OCI-LY3 (cell line): Measurements from ENCODE around the gene HCST.

Experiments used
- H2AFZ ChIP-seq: fragments of 200-600, 300-600 bp; shearing (Covaris generic); 2 replicates; pipeline ENCODE4 v1.6.0; 2014; ENCODE audit warnings: antibody characterized with exemption, low read depth, low read length
- H3K27ac ChIP-seq: fragments of 200-600, 300-600 bp; sonication (generic); 2 replicates; pipeline ENCODE4 v1.5.1; 2014; ENCODE audit warnings: mild to moderate bottlenecking, low read length, moderate library complexity, mixed read lengths
- H3K27me3 ChIP-seq: fragments of 200-600, 300-600 bp; sonication (generic); 2 replicates; pipeline ENCODE4 v1.6.1; 2014; ENCODE audit warnings: low read depth, low read length, mixed read lengths
- H3K36me3 ChIP-seq: fragments of 200-600, 300-600 bp; sonication (generic); replicated peaks from 2 replicates; pipeline ENCODE3; 2014; ENCODE audit warnings: low read depth, low read length, mixed read lengths
- H3K4me1 ChIP-seq: fragments of 300-600, 200-600 bp; sonication (generic); 2 replicates; pipeline ENCODE4 v1.6.1; 2014; ENCODE audit warnings: low read length, mixed read lengths
- H3K4me2 ChIP-seq: fragments of 200-600, 300-600 bp; sonication (generic); 2 replicates; pipeline ENCODE4 v1.6.1; 2014; ENCODE audit warnings: low read length, mixed read lengths
- H3K4me3 ChIP-seq: fragments of 300-600, 200-600 bp; sonication (generic); 2 replicates; pipeline ENCODE4 v1.5.1; 2014; ENCODE audit warnings: antibody characterized with exemption, mild to moderate bottlenecking, low read length, moderate library complexity
- H3K79me2 ChIP-seq: fragments of 300-600, 200-600 bp; shearing (Covaris generic); 2 replicates; pipeline ENCODE4 v1.6.1; 2014; ENCODE audit warnings: mild to moderate bottlenecking, low read length, mixed read lengths
- H3K9ac ChIP-seq: fragments of 300-600, 200-600 bp; shearing (Covaris generic); 2 replicates; pipeline ENCODE4 v1.6.0; 2014; ENCODE audit warnings: mild to moderate bottlenecking, low read length, moderate library complexity
- H3K9me3 ChIP-seq: fragments of 200-600, 300-600 bp; shearing (Covaris generic); 2 replicates; pipeline ENCODE4 v1.6.1; 2014; ENCODE audit warnings: low read length, mixed read lengths; ENCODE audit not compliant: insufficient read depth
- H4K20me1 ChIP-seq: fragments of 200-600, 300-600 bp; sonication (generic); 2 replicates; pipeline ENCODE4 v1.6.1; 2016; ENCODE audit warnings: low read length, mixed read lengths; ENCODE audit not compliant: insufficient read depth
- EZH2phosphoT487 ChIP-seq: fragments of 200-600 bp; shearing (Covaris generic); IDR thresholded peaks from 2 replicates; pipeline ENCODE4 v1.6.1; 2018; ENCODE audit warnings: antibody characterized with exemption, mixed run types, low read depth
- TF ChIP-seq, protein P1 (sequence below): fragments of 200-600, 300-600 bp; sonication (generic); IDR thresholded peaks from 2 replicates; pipeline ENCODE4 v1.5.1; 2014; ENCODE audit warnings: antibody characterized with exemption, low read length, low read depth

The HCST gene

DNA sequence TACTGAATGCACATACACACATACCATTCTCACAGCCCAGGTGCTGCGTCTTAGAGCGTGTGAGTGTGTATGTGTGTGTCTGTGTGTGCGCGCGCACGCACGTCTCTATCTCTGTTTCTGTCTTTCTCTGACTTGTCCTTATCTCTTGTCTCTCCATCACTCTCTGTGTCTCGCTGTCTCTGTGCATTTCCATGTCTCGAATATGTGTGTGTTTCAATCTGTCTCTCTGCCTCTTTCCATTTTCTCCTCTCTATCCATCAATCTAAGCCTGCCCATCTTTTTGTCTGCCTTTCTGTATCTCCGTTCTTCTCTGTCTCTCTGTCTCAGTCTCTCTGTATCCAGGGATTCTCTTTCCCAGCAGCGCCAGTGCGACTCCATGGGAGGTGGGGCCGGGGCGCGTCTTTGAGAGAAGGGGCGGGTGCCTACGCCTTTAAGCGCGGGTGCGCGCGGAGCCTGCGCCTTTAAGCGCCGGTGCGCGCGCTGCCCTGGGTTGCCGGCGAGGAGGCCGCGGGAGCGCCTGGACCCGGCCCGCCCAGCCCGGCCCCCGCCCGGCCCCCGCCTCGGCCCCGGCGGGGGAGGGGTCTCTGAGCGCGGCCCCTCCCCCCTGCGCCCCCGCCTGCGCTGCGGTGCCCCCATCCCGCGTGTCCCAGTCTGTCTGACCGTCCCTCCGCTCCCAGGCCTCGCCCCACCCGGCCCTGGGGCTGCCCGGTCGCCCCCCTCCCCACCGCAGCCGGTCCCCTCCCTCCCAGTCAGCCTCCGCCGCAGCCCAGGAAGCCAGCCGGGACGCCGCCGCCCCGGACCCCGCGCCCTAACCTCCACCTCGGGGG, 33.8 kb downstream of the HCST start, which contains the start of gene LRFN3:
LRFN3 (plus strand) TSS at position 464 of the 827 bp plus-strand sequence. CDS start 3,052 bp downstream, outside the sequence.
- no peak for TF ChIP-seq EZH2phosphoT487
- TF ChIP-seq, protein P1, sequence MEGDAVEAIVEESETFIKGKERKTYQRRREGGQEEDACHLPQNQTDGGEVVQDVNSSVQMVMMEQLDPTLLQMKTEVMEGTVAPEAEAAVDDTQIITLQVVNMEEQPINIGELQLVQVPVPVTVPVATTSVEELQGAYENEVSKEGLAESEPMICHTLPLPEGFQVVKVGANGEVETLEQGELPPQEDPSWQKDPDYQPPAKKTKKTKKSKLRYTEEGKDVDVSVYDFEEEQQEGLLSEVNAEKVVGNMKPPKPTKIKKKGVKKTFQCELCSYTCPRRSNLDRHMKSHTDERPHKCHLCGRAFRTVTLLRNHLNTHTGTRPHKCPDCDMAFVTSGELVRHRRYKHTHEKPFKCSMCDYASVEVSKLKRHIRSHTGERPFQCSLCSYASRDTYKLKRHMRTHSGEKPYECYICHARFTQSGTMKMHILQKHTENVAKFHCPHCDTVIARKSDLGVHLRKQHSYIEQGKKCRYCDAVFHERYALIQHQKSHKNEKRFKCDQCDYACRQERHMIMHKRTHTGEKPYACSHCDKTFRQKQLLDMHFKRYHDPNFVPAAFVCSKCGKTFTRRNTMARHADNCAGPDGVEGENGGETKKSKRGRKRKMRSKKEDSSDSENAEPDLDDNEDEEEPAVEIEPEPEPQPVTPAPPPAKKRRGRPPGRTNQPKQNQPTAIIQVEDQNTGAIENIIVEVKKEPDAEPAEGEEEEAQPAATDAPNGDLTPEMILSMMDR = no peak
- H3K79me2 ChIP-seq = peaks cover 10% of the 10 kb centered on the region; the same call in 1 of the 2 replicates
- no peaks in the 10 kb centered on the region for H3K9me3 ChIP-seq
- H4K20me1 ChIP-seq = peaks cover 2% of the 10 kb centered on the region; the same call in 1 of the 2 replicates
- H3K4me3 ChIP-seq = peak within 1 kb of the TSS; percentile 96
- H3K36me3 ChIP-seq = peaks cover 3% of the 10 kb centered on the region
- peak within 1 kb of the TSS; percentile 92 for H3K9ac ChIP-seq
- no peaks in the 10 kb centered on the region for H3K27me3 ChIP-seq
- H3K4me1 ChIP-seq = peaks cover 27% of the 10 kb centered on the region
- no peak within 1 kb of the TSS for H3K27ac ChIP-seq
- H2AFZ ChIP-seq = peak within 1 kb of the TSS; percentile 94
- H3K4me2 ChIP-seq = peak within 1 kb of the TSS; percentile 100

DNA sequence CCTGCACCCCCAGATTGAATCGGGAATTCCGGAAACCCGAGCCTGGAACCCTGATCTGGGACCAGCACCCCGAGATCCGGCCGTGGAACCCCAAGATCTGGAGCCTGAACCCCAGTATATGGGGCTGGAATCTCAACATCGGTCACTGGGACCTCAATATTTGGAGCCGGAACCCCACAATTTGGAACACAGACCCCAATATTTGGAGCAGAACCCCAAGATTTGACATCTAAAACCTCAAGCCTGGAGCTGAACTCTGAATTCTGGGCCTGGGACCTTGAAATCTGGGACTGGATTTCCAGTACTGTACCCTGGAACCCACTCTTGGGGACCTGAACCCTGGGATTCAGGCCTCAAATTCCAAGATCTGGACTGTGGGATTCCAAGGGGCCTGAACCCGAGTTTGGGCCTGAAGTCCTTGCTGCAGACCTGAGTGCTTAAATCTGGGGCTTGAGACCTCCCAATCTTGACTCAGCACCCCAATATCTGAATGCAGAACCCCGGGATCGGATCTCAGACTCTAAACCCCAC, 34.5 kb downstream of the HCST start:
- Histone ChIP-seq H3K4me1 (peaks cover 26% of the 10 kb centered on the region), H3K27ac (no peak overlapping the region), H2AFZ (0 out of 2 replicates have a peak overlapping the region, but pooled peaks have one; percentile 12), H3K4me2 (peak overlapping the region; percentile 100), H3K36me3 (peaks cover 3% of the 10 kb centered on the region), H3K9ac (peak overlapping the region; percentile 92), H3K9me3 (no peaks in the 10 kb centered on the region), H3K4me3 (peak overlapping the region; percentile 96), H4K20me1 (peaks cover 2% of the 10 kb centered on the region; the same call in 1 of the 2 replicates), H3K27me3 (no peaks in the 10 kb centered on the region), H3K79me2 (peaks cover 10% of the 10 kb centered on the region; the same call in 1 of the 2 replicates)
- TF ChIP-seq, protein P1 = no peak
- no peak for TF ChIP-seq EZH2phosphoT487

DNA sequence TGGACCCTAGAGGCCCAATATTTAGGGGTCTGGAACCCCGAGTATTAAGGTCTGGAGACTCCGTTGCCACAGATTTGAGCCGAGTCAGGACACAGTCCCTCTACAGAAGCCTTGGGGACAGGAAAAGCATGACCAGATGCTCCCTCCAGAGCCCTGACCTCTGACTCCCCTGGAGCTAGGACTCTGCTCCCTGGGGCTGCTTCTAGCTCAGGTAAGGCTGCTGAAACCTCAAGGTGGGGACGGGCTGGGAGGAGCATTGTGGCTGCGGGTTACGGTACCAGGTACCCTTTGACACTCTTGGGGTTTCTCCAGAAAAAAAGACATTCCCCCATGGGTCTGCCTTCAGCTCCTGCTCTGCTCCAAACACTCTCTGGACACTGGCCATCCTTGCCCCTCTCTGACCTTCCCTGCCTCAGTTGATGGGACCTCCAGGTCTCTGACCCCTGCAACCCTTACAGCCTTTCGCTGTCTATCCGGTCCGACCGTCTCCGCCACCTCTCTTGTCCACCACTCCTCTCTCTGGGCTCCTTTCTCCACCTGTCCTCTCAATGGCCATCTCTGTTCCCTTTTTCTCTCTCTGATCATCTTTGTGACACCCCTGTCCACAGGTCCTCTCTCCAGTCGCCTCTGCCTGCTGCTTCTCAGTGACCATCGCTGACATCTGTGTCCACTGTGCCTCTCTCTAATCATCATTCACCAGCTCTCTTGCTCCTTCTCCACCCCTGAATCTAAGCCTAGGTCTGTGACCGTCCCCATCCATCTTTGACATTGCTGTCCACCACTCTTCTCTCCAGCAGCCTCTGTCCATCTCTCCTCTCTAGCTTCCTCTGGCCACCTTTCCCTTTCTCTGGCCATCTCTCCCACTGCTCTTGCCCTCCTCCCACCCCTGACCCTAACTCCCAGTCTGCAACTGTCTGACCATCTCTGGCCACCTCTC, 35.3 kb downstream of the HCST start:
- Histone ChIP-seq H3K9me3 (no peaks in the 10 kb centered on the region), H4K20me1 (peaks cover 2% of the 10 kb centered on the region; the same call in 1 of the 2 replicates), H3K27me3 (no peaks in the 10 kb centered on the region), H3K4me3 (peak overlapping the region; percentile 96), H3K27ac (no peak overlapping the region), H3K4me2 (peak overlapping the region; percentile 100), H3K9ac (peak overlapping the region; percentile 92; the same call in 1 of the 2 replicates), H3K4me1 (peaks cover 21% of the 10 kb centered on the region), H3K36me3 (peaks cover 6% of the 10 kb centered on the region), H2AFZ (no peak overlapping the region), H3K79me2 (peaks cover 10% of the 10 kb centered on the region; the same call in 1 of the 2 replicates)
- TF ChIP-seq EZH2phosphoT487 = no peak
- TF ChIP-seq, protein P1 = no peak
